Thyroid gland (tissue), 4 donors: ENCODE data around the gene C22orf42. TPM values are rescaled to one million over a fixed set of nuclear protein-coding genes. Genes with fewer than 3 reads are reported as not detected.
"Not testable (repeated sequence)": the region's sequence is repeated elsewhere in the genome, so short reads cannot be mapped to it uniquely, and the experiment has no call there.

Experiments used
- DNase-seq, 2 donors: peaks; one replicate each; pipeline ENCODE4 v3.0.0-alpha.2; 2019
- H3K27ac ChIP-seq, 3 donors: fragments of 200-600 bp; sonication (generic); 1 replicate in 2 of 3; 2 replicates in 1 of 3; pipeline ENCODE4 v1.5.1; 2016 to 2019; ENCODE audit warnings: mild to moderate bottlenecking in 1 of 3, moderate library complexity in 1 of 3
- H3K27me3 ChIP-seq: fragments of 200-600 bp; sonication (generic); one replicate; pipeline ENCODE4 v1.5.1; 2019
- H3K36me3 ChIP-seq, 2 donors: fragments of 200-600 bp; sonication (generic); one replicate each; pipeline ENCODE4 v1.5.1; 2016 to 2019
- H3K4me1 ChIP-seq, 2 donors: fragments of 200-600 bp; sonication (generic); one replicate each; pipeline ENCODE4 v1.5.1; 2017 to 2019
- H3K4me3 ChIP-seq, 3 donors: fragments of 200-600 bp; sonication (generic); replicated peaks in 1 of 3; 1 replicate in 2 of 3; 2 replicates in 1 of 3; pipeline ENCODE4 v1.5.1; 2016; ENCODE audit warnings: mild to moderate bottlenecking in 1 of 3
- H3K9me3 ChIP-seq: fragments of 200-600 bp; sonication (generic); one replicate; pipeline ENCODE4 v1.5.1; 2017
- POLR2A ChIP-seq, 2 donors: fragments of 450-650 bp; IDR thresholded peaks; one replicate each; pipeline ENCODE4 v1.6.1; 2017; ENCODE audit warnings: antibody characterized with exemption in 2 of 2, mild to moderate bottlenecking in 2 of 2, moderate library complexity in 1 of 2
- WGBS, 2 donors: methylation state at CpG; one replicate each; pipeline ENCODE4 v1.1.5; 2017; 5-methylcytosine and 5-hydroxymethylcytosine counted together
- intact Hi-C: fragments of 100-400 bp; cut with DNase I; formaldehyde crosslinking; loops from one replicate; pipeline ENCODE4 v1.15.1; 2023
- total RNA-seq, 4 donors: library from RNA; depleted of rRNA; stranded (reverse); fragments of >200 nt; gene quantifications; one replicate each; pipeline ENCODE4 v1.2.3, GENCODE V29; 2016
- TF ChIP-seq, protein P1 (sequence below), 6 experiments: fragments of 200-600 bp in 3 of 6; fragments of 450-650 bp in 3 of 6; sonication (generic) in 3 of 6; IDR thresholded peaks; one replicate each; pipeline ENCODE4 v1.5.1; 2016 to 2019; ENCODE audit warnings: antibody characterized with exemption in 6 of 6, mild to moderate bottlenecking in 2 of 6, inconsistent platforms in 1 of 6, moderate library complexity in 1 of 6

Gene C22orf42
- total RNA-seq, 4 donors from 2014 or later: not detected

GRCh38 chr22:32193346-32193745, 34.2 kb upstream of the C22orf42 start:
- H3K27me3 ChIP-seq, H3K4me3 ChIP-seq, H3K9me3 ChIP-seq, intact Hi-C loops, DNase-seq, H3K36me3 ChIP-seq, H3K27ac ChIP-seq, H3K4me1 ChIP-seq: not testable (repeated sequence)
- WGBS, 2 donors: 80 to 87% methylated on average over 6 to 9 of the region's 9 CpGs

GRCh38 chr22:32191021-32191420, 31.9 kb upstream of the C22orf42 start:
- H3K9me3 ChIP-seq, H3K4me1 ChIP-seq, H3K27ac ChIP-seq, H3K36me3 ChIP-seq, DNase-seq, intact Hi-C loops, H3K4me3 ChIP-seq, H3K27me3 ChIP-seq: not testable (repeated sequence)
- WGBS, 2 donors: 88% methylated on average over 15 of the region's 15 CpGs

DNA sequence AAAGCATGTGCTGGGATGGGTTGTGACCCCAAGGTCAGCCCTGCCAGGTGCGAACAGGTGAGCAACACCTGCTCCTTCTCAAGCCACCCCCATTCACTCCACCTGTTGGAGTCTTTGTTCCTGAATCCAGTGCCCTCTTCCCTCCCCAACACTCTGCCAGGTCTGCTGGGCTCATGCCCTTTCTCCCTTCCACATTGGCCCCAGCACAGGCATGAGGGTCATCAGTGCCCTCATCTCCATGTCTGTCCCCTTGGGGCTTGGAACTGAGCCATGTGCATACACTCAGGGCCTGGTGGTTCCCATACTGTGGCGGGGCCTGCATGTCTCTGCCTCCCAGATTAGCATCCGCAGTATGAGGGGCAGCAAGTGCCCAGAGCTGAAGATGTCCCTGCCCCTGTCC, 26.7 kb upstream of the C22orf42 start:
- intact Hi-C loops: no loop called here
- no peak for DNase-seq
- no peaks in the 10 kb centered on the region for H3K9me3 ChIP-seq
- no peaks in the 10 kb centered on the region for H3K27me3 ChIP-seq
- TF ChIP-seq, protein P1, sequence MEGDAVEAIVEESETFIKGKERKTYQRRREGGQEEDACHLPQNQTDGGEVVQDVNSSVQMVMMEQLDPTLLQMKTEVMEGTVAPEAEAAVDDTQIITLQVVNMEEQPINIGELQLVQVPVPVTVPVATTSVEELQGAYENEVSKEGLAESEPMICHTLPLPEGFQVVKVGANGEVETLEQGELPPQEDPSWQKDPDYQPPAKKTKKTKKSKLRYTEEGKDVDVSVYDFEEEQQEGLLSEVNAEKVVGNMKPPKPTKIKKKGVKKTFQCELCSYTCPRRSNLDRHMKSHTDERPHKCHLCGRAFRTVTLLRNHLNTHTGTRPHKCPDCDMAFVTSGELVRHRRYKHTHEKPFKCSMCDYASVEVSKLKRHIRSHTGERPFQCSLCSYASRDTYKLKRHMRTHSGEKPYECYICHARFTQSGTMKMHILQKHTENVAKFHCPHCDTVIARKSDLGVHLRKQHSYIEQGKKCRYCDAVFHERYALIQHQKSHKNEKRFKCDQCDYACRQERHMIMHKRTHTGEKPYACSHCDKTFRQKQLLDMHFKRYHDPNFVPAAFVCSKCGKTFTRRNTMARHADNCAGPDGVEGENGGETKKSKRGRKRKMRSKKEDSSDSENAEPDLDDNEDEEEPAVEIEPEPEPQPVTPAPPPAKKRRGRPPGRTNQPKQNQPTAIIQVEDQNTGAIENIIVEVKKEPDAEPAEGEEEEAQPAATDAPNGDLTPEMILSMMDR (IDR thresholded peaks at IDR 0.05): no peak
- TF ChIP-seq POLR2A (IDR thresholded peaks at IDR 0.05): no peak
- 88 to 89% methylated on average over 2 to 3 of the region's 3 CpGs for WGBS, 2 donors
- H3K36me3 ChIP-seq: no peaks in the 10 kb centered on the region
- no peaks in the 10 kb centered on the region for H3K4me1 ChIP-seq
- no peak overlapping the region for H3K4me3 ChIP-seq
- H3K27ac ChIP-seq: no peak overlapping the region

- TF ChIP-seq, protein P1 (IDR thresholded peaks at IDR 0.05): no peak
- TF ChIP-seq POLR2A (IDR thresholded peaks at IDR 0.05): no peak
- Histone ChIP-seq H3K27me3 (no peaks in the 10 kb centered on the region), H3K27ac (no peak overlapping the region), H3K4me1 (no peaks in the 10 kb centered on the region), H3K36me3 (no peaks in the 10 kb centered on the region), H3K4me3 (no peak overlapping the region), H3K9me3 (no peaks in the 10 kb centered on the region)
- WGBS, 2 donors: 84 to 90% methylated on average over 3 of the region's 3 CpGs
- no peak for DNase-seq
- intact Hi-C loops: no loop called here
Observed at GRCh38 chr22:32183625-32184024, 24.5 kb upstream of the C22orf42 start.

- Histone ChIP-seq H3K4me3 (no peak overlapping the region), H3K27me3 (no peaks in the 10 kb centered on the region), H3K36me3 (no peaks in the 10 kb centered on the region), H3K9me3 (no peaks in the 10 kb centered on the region), H3K27ac (no peak overlapping the region), H3K4me1 (peaks cover 0 to 1% of the 10 kb centered on the region in 2 donors)
- WGBS, 2 donors: 79 to 81% methylated on average over 6 of the region's 6 CpGs
- no peak for TF ChIP-seq POLR2A (IDR thresholded peaks at IDR 0.05)
- TF ChIP-seq, protein P1 (IDR thresholded peaks at IDR 0.05): no peak
- intact Hi-C loops: no loop called here
- no peak for DNase-seq
Observed at GRCh38 chr22:32181043-32181442, 21.9 kb upstream of the C22orf42 start.

DNA sequence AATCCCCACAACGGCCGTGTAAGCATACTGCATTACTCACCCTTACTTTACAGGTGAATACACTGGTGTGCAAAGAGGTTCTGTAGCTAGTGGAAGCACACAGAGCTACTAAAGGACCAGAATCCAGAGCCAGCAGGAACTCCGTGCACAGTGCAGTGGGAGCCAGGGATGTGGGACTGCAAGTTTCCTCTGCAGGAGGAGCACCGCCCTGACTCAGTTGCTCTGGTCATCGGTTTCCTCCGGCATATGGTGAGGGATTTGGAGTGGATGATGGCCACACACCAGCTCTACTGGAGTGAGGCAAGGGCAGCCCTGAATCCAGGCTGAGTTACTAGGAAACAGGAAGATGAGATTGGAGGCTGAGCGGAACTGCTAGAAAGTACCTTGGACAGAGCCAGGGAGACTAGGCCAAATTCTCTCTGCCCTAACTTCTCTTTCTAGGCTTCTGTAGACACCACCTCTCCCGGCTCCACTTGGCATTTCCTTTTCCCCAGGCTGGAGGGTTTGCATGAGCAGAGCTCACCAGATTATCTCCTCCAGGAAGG, 18.2 kb upstream of the C22orf42 start:
- no peaks in the 10 kb centered on the region for H3K27me3 ChIP-seq
- no peak for TF ChIP-seq POLR2A (IDR thresholded peaks at IDR 0.05)
- TF ChIP-seq, protein P1 (IDR thresholded peaks at IDR 0.05): no peak
- H3K36me3 ChIP-seq: no peaks in the 10 kb centered on the region
- H3K27ac ChIP-seq: no peak overlapping the region
- intact Hi-C loops: no loop called here
- H3K9me3 ChIP-seq: no peaks in the 10 kb centered on the region
- WGBS, 2 donors: 81 to 87% methylated on average over 8 of the region's 8 CpGs
- no peak for DNase-seq
- H3K4me3 ChIP-seq: no peak overlapping the region
- peaks cover 0 to 6% of the 10 kb centered on the region in 2 donors for H3K4me1 ChIP-seq
